RWPE2 (cell line): Measurements from ENCODE around the gene DOK5.
"Not testable (repeated sequence)": the region's sequence is repeated elsewhere in the genome, so short reads cannot be mapped to it uniquely, and the experiment has no call there.

ENCODE experiments used
- ATAC-seq: fragments of 200-7000 bp; cut with Tn5 transposase; 3 replicates; pipeline ENCODE4 v1.9.1; 2021; ENCODE audit warnings: low read depth
- DNase-seq: peaks from one replicate; pipeline ENCODE4 v3.0.0-alpha.2; 2020; ENCODE audit warnings: low spot score
- H3K27ac ChIP-seq: fragments of 450-650 bp; 2 replicates; pipeline ENCODE4 v1.5.1; 2017; ENCODE audit warnings: mild to moderate bottlenecking; ENCODE audit not compliant: poor library complexity, severe bottlenecking
- H3K27me3 ChIP-seq: fragments of 250-450 bp; sonication (Bioruptor Pico); 2 replicates; pipeline ENCODE4 v1.5.1; 2021; ENCODE audit warnings: mild to moderate bottlenecking, moderate library complexity; ENCODE audit not compliant: insufficient read depth, poor library complexity, severe bottlenecking
- H3K36me3 ChIP-seq: fragments of 250-450 bp; sonication (Bioruptor Pico); 2 replicates; pipeline ENCODE4 v1.5.1; 2020; ENCODE audit warnings: low read depth, mild to moderate bottlenecking, moderate library complexity
- H3K4me1 ChIP-seq: fragments of 250-450 bp; sonication (Bioruptor Pico); 2 replicates; pipeline ENCODE4 v1.5.1; 2021; ENCODE audit warnings: mild to moderate bottlenecking, moderate library complexity; ENCODE audit not compliant: insufficient read depth, poor library complexity, severe bottlenecking
- H3K4me3 ChIP-seq: fragments of 250-450 bp; sonication (Bioruptor Pico); 2 replicates; pipeline ENCODE4 v1.5.1; 2021; ENCODE audit warnings: mild to moderate bottlenecking, moderate library complexity; ENCODE audit not compliant: severe bottlenecking
- H3K9me3 ChIP-seq: fragments of 250-450 bp; sonication (Bioruptor Pico); 2 replicates; pipeline ENCODE4 v1.5.1; 2021; ENCODE audit warnings: mild to moderate bottlenecking, moderate library complexity; ENCODE audit not compliant: severe bottlenecking
- CTCF ChIP-seq: fragments of 450-650 bp; IDR thresholded peaks from one replicate; pipeline ENCODE4 v1.5.1; 2017; ENCODE audit warnings: mild to moderate bottlenecking, moderate library complexity; ENCODE audit not compliant: poor library complexity, severe bottlenecking

The DOK5 gene

DNA sequence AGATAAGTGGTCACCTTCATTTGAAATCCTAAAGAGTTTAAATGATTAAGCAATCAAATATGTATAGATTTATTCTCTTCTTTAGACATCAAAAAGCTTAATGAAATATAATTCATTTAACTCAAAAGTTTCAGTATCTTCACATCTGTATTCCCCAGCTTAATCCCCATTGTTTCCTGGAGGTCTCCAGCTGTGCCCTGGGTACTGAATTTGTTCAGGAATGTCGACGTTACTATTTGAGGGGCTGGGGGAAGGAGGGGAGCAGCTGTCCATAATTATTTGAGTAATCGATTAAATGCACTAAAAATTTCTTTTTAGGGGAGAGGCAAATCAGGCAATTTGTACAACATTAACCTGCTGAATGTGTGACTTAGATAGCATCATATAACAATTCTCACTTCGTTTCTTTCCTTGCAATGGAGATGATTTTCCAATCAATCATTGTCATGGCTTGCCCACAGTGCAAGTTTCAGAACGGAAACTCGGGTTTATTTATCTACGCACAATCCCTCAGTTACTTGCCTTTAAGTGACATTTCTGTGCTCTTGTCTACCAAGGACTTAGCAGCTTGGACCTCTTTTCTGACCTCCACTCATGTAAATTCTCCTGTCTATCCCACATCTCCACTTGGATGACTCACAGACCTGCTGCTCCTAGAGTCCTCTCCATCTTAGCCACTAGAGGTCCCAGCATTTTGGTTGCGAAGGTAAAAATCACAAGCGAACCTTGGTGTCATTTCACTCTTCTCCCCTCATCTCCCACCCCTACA lies 3.9 kb downstream of the DOK5 start:
- ATAC-seq, result no peak
- H3K9me3 ChIP-seq, result no peaks in the 10 kb centered on the region
- H3K27ac ChIP-seq, result no peak overlapping the region
- TF ChIP-seq CTCF, result peak; percentile 33
- DNase-seq, result no peak
- H3K27me3 ChIP-seq, result peaks cover 79% of the 10 kb centered on the region
- no peaks in the 10 kb centered on the region for H3K4me1 ChIP-seq
- no peaks in the 10 kb centered on the region for H3K36me3 ChIP-seq
- no peak overlapping the region for H3K4me3 ChIP-seq

DNA sequence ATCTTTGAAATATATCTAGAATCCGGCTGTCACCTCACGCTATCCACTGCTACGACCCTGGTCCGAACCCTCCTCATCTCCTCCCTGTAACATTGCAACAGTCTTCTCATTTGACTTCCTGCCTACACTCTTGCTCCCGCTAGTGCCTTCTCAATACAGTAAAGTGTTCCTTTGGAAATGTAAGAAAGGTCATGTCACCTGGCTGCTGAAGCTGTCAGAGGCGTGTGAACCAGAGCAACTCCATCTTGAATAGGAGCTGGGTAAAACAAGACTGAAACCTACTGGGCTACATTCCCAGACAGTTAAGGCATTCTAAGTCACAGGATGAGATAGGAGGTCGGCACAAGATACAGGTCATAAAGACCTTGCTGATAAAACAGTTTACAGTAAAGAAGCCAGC lies 4.5 kb downstream of the DOK5 start:
- H3K27me3 ChIP-seq, result peaks cover 73% of the 10 kb centered on the region
- H3K27ac ChIP-seq, ATAC-seq: not testable (repeated sequence)

DNA sequence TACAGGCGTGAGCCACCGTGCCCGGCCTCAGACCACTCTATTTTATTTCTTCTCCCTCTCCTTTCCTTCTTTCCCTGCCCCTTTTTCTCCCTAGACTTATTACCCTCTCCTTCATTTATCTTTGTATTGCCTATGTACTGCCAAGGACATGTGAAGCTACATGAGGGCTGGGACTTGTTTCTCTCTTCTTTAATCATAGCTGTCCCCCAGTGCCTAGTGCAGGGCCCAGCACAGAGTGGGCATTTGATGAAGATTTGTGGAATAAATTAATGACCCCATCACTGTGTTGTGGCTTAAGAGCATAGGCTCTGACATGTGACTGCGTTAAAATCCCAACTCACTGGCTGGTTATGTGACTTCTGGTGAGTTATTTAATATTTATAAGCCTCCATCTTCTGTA lies 6.0 kb downstream of the DOK5 start:
- ATAC-seq (no peak), DNase-seq (no peak)
- Histone ChIP-seq H3K4me3 (no peak overlapping the region), H3K27me3 (peaks cover 59% of the 10 kb centered on the region), H3K36me3 (no peaks in the 10 kb centered on the region), H3K27ac (no peak overlapping the region), H3K4me1 (no peaks in the 10 kb centered on the region), H3K9me3 (no peaks in the 10 kb centered on the region)
- no peak for TF ChIP-seq CTCF

More for the DNA sequence above, 4.5 kb downstream of the DOK5 start:
- not testable (repeated sequence) for H3K4me3 ChIP-seq, H3K36me3 ChIP-seq, H3K4me1 ChIP-seq, DNase-seq, H3K9me3 ChIP-seq

GRCh38 chr20:54485631-54486030 lies 10.2 kb downstream of the DOK5 start:
- H3K27ac ChIP-seq, result no peak overlapping the region
- no peak for TF ChIP-seq CTCF
- no peak overlapping the region for H3K4me3 ChIP-seq
- H3K4me1 ChIP-seq, result no peaks in the 10 kb centered on the region
- peaks cover 54% of the 10 kb centered on the region for H3K27me3 ChIP-seq
- no peaks in the 10 kb centered on the region for H3K9me3 ChIP-seq
- no peak for ATAC-seq
- no peak for DNase-seq
- no peaks in the 10 kb centered on the region for H3K36me3 ChIP-seq

- no peak overlapping the region for H3K27ac ChIP-seq
- DNase-seq, result no peak
- peak; percentile 50; the same call in 2 of the 3 replicates for ATAC-seq
- H3K27me3 ChIP-seq, result peaks cover 48% of the 10 kb centered on the region
- TF ChIP-seq CTCF, result no peak
- H3K36me3 ChIP-seq, result no peaks in the 10 kb centered on the region
- H3K4me3 ChIP-seq, result no peak overlapping the region
- no peaks in the 10 kb centered on the region for H3K9me3 ChIP-seq
- H3K4me1 ChIP-seq, result no peaks in the 10 kb centered on the region
These were observed 11.2 kb downstream of the DOK5 start for GRCh38 chr20:54486585-54486984.
